Stimulated activated memory B cell treated with anti-CD40 and anti-IgM and Interleukin-4, amounts not matched to agents 10 μg/mL and 1 μg/mL and 100 μg/mL, for 72 hours (primary cell): ENCODE results near the gene TPRN.
A peak's percentile ranks its signal among the peaks of the same experiment; 100 is the strongest.
"Not testable (repeated sequence)": the region's sequence is repeated elsewhere in the genome, so short reads cannot be mapped to it uniquely, and the experiment has no call there.

Experiments used
- ATAC-seq: fragments of 150-1000 bp; cut with Tn5 transposase; 2 replicates; pipeline ENCODE4 v1.10.0; 2021
- H3K27ac Mint-ChIP-seq: one replicate; pipeline ENCODE4 v1.8.0; 2022; ENCODE audit warnings: mild to moderate bottlenecking, mixed read lengths
- H3K27me3 Mint-ChIP-seq: one replicate; pipeline ENCODE4 v1.8.0; 2022; ENCODE audit warnings: mixed read lengths
- H3K36me3 Mint-ChIP-seq: one replicate; pipeline ENCODE4 v1.8.0; 2022; ENCODE audit warnings: mixed read lengths
- H3K4me1 Mint-ChIP-seq: one replicate; pipeline ENCODE4 v1.8.0; 2022; ENCODE audit warnings: mixed read lengths
- H3K4me3 Mint-ChIP-seq: one replicate; pipeline ENCODE4 v1.8.0; 2022; ENCODE audit warnings: mild to moderate bottlenecking, moderate library complexity, mixed read lengths
- H3K9me3 Mint-ChIP-seq: one replicate; pipeline ENCODE4 v1.8.0; 2022; ENCODE audit warnings: mixed read lengths

TPRN gene, protein sequence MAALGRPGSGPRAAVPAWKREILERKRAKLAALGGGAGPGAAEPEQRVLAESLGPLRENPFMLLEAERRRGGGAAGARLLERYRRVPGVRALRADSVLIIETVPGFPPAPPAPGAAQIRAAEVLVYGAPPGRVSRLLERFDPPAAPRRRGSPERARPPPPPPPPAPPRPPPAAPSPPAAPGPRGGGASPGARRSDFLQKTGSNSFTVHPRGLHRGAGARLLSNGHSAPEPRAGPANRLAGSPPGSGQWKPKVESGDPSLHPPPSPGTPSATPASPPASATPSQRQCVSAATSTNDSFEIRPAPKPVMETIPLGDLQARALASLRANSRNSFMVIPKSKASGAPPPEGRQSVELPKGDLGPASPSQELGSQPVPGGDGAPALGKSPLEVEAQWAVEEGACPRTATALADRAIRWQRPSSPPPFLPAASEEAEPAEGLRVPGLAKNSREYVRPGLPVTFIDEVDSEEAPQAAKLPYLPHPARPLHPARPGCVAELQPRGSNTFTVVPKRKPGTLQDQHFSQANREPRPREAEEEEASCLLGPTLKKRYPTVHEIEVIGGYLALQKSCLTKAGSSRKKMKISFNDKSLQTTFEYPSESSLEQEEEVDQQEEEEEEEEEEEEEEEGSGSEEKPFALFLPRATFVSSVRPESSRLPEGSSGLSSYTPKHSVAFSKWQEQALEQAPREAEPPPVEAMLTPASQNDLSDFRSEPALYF

GRCh38 chr9:137200311-137201204 is at the start of gene TPRN:
TSS of gene TPRN (minus strand) at chr9:137200741. CDS start at chr9:137200711, 30 bp downstream.
- Mint-ChIP-seq H3K4me1 (peaks cover 52% of the 10 kb centered on the region), H3K27me3 (no peaks in the 10 kb centered on the region), H3K4me3 (peak within 1 kb of the TSS; percentile 85), H3K9me3 (no peaks in the 10 kb centered on the region), H3K27ac (peak within 1 kb of the TSS; percentile 81), H3K36me3 (peaks cover 2% of the 10 kb centered on the region)
- peak; percentile 98 for ATAC-seq

DNA sequence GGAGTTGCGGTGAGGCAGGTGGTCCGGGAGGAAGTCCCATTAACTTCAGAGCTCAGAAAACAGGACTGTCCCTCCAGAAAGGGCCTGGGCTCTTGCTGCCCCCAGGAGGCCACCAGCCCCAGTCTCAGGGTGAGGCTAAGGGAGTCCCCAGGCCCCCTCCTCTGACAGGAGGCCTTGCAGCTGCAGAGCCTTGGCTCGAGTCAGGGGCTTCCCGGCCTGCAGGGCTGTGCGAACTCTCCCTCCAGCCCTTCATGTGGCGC is 47.3 kb upstream of the TPRN start:
- H3K4me1 Mint-ChIP-seq, result peaks cover 19% of the 10 kb centered on the region
- no peak for ATAC-seq
- no peak overlapping the region for H3K4me3 Mint-ChIP-seq
- H3K36me3 Mint-ChIP-seq, result peaks cover 8% of the 10 kb centered on the region
- no peaks in the 10 kb centered on the region for H3K27me3 Mint-ChIP-seq
- no peaks in the 10 kb centered on the region for H3K9me3 Mint-ChIP-seq
- H3K27ac Mint-ChIP-seq, result no peak overlapping the region

DNA sequence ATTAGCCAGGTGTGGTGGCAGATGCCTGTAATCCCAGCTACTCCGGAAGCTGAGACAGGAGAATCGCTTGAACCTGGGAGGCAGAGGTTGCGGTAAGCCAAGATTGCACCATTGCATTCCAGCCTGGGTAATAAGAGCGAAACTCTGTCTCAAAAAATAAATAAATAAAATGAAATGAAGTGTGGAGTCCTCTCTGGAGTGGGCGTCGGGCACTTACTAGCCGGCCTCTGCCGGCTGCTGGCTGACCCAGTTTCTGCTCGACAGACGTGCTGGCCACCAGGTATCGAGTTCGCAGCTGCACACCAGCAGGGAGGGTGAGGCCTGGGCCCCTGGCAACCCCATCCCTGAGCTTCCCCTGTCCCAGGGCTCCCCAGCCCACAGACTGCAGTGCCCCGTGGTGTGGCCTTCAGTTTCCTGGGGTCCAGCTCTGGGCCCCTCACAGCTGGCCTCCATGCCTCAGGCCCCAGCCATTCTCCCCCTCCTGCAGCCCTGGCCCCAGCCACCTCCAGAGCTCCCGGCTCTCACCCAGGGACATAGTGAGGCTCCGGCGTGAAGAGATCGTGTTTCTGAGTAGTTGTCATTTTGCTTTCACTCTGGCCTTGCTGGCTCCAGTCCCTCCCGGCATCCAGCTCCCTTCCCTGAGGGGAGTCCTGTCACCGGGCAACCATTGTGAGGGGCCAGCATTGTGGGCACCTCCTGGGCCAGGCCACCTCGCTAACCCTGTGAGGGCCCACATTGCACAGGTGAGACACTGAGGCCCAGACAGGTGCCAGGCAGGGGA is 46.8 kb upstream of the TPRN start:
- Mint-ChIP-seq H3K4me3 (no peak overlapping the region), H3K9me3 (no peaks in the 10 kb centered on the region), H3K27ac (no peak overlapping the region), H3K36me3 (peaks cover 13% of the 10 kb centered on the region), H3K27me3 (no peaks in the 10 kb centered on the region), H3K4me1 (peaks cover 22% of the 10 kb centered on the region)
- ATAC-seq, result no peak

- ATAC-seq, result no peak
- Mint-ChIP-seq H3K27ac (no peak overlapping the region), H3K9me3 (no peaks in the 10 kb centered on the region), H3K4me3 (no peak overlapping the region), H3K36me3 (peaks cover 16% of the 10 kb centered on the region), H3K27me3 (no peaks in the 10 kb centered on the region), H3K4me1 (peaks cover 26% of the 10 kb centered on the region)
These were observed 45.2 kb upstream of the TPRN start for GRCh38 chr9:137245450-137246421.

DNA sequence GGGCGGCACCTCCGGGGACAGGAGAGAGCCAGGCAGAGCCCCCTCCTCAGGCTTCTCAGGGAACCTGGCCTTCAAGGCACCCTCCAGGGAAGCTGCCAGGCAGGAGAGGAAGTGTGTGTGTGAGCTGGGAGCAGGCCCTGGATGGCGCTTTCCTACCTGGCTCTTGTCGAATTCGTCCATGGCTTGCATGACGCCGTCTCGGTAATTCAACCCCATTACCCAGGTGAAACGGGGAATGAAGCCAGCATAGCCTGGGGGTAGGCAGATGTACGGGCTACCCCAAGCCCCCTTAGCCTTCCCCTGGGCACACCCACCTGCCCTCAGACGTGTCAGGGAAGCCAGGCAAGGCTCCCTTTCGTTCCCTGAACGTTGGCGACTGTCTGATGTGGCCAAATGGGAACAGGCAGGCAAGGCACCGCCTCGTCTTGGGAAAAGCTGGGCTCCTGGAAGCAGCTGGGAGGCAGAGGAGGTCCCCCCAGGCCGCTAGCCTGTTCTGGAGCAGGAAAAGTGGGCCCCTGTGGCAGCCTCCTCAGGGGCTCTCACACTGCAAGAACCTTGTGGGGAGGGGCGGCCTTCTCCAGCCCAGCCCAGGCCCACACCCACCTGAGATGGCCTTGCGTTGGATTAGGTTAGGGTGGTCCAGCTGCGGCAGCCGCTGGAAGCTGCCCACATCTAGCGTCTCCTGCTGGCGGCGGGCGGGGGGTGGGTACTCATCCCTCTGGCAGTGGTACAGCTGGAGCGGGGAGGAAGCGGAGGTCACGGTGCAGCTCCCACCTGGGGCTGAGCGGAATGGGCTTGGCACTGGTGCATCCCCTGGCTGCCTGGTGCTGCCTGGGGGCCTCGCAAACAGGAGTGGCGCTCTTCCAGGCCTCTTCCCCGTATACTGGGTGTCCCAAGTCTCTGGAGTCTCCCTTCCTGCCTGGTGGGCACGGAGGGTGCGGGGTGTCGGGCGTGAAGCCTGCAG is 44.2 kb upstream of the TPRN start:
- Mint-ChIP-seq H3K9me3 (no peaks in the 10 kb centered on the region), H3K4me3 (no peak overlapping the region), H3K27me3 (no peaks in the 10 kb centered on the region), H3K4me1 (peaks cover 27% of the 10 kb centered on the region), H3K27ac (no peak overlapping the region), H3K36me3 (peaks cover 16% of the 10 kb centered on the region)
- ATAC-seq, result no peak

DNA sequence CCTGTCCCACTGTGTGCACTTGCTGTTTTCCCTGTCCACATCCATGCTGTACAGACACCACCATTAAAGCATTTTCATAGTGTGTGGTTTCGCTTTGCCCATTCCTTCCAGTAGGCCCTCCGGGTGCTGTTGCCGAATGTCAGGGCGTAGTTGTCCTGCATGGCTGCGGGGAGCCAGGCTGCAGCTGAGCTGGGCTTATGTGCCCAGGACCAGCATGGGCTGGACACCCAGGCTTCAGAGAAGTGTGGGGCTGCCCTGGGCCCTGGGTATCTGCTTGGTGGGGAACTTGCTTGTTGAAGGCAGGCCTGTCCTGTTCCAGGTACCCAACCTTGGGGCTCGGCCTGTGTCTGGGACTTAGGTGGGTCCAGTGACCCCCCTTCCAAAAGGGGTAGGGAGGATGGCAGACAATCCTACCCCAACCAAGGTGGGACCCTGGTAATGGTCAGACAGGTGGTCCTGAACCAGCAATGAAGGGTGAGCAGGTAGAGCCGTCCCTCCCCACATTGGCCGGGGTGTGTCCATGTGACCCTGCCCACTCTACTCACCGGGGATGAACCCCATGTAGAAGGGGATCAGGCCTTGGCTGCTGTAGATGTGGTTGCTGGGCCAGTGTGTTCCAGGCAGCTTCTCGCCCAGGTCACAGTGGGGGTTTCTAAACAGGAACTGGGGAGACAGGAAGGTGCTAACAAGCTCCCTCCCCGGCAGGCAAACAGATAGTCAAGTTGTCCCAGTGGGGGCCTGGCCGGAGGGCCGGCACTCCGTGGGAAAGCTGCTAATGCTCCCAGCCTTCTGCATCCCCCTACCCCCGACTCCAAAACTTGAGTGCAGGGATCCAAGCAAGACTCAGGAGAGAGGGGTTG is 43.3 kb upstream of the TPRN start:
- Mint-ChIP-seq H3K27ac (no peak overlapping the region), H3K9me3 (no peaks in the 10 kb centered on the region), H3K4me3 (no peak overlapping the region), H3K36me3 (peaks cover 16% of the 10 kb centered on the region), H3K4me1 (peaks cover 36% of the 10 kb centered on the region), H3K27me3 (no peaks in the 10 kb centered on the region)
- no peak for ATAC-seq

- peak overlapping the region; percentile 78 for H3K4me3 Mint-ChIP-seq
- not testable (repeated sequence) for H3K27ac Mint-ChIP-seq, H3K9me3 Mint-ChIP-seq, H3K27me3 Mint-ChIP-seq, ATAC-seq
- H3K36me3 Mint-ChIP-seq, result peaks cover 16% of the 10 kb centered on the region
- H3K4me1 Mint-ChIP-seq, result peaks cover 42% of the 10 kb centered on the region
These were observed 42.7 kb upstream of the TPRN start for GRCh38 chr9:137243266-137243625.

DNA sequence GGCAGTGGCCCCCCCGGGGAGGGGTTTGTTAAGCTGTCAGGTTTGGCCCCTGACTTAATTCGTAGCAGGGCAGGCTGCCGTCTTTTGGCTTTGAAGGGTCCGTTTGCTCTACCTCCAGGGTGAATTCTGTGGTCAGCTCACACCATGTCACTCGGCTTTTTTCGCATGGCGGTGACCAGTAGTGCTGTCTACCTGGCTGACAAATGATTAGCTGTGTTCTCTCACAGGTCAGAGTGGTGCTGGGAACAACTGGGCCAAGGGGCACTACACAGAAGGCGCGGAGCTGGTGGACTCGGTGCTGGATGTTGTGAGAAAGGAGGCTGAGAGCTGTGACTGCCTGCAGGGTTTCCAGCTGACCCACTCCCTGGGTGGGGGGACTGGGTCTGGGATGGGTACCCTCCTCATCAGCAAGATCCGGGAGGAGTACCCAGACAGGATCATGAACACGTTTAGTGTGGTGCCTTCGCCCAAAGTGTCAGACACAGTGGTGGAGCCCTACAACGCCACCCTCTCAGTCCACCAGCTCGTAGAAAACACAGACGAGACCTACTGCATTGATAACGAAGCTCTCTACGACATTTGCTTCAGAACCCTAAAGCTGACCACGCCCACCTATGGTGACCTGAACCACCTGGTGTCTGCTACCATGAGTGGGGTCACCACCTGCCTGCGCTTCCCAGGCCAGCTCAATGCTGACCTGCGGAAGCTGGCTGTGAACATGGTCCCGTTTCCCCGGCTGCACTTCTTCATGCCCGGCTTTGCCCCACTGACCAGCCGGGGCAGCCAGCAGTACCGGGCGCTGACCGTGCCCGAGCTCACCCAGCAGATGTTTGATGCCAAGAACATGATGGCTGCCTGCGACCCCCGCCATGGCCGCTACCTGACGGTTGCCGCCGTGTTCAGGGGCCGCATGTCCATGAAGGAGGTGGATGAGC is 42.0 kb upstream of the TPRN start:
- peak overlapping the region; percentile 78 for H3K4me3 Mint-ChIP-seq
- H3K36me3 Mint-ChIP-seq, result peaks cover 16% of the 10 kb centered on the region
- H3K27me3 Mint-ChIP-seq, result no peaks in the 10 kb centered on the region
- peak overlapping the region; percentile 69 for H3K27ac Mint-ChIP-seq
- ATAC-seq, result no peak
- H3K9me3 Mint-ChIP-seq, result no peaks in the 10 kb centered on the region
- peaks cover 49% of the 10 kb centered on the region for H3K4me1 Mint-ChIP-seq

GRCh38 chr9:137241490-137242268 is 41.1 kb upstream of the TPRN start:
- Mint-ChIP-seq H3K27ac (peak overlapping the region; percentile 69), H3K27me3 (no peaks in the 10 kb centered on the region), H3K4me3 (peak overlapping the region; percentile 86), H3K36me3 (peaks cover 16% of the 10 kb centered on the region), H3K9me3 (no peaks in the 10 kb centered on the region), H3K4me1 (peaks cover 55% of the 10 kb centered on the region)
- ATAC-seq, result peak; percentile 46

DNA sequence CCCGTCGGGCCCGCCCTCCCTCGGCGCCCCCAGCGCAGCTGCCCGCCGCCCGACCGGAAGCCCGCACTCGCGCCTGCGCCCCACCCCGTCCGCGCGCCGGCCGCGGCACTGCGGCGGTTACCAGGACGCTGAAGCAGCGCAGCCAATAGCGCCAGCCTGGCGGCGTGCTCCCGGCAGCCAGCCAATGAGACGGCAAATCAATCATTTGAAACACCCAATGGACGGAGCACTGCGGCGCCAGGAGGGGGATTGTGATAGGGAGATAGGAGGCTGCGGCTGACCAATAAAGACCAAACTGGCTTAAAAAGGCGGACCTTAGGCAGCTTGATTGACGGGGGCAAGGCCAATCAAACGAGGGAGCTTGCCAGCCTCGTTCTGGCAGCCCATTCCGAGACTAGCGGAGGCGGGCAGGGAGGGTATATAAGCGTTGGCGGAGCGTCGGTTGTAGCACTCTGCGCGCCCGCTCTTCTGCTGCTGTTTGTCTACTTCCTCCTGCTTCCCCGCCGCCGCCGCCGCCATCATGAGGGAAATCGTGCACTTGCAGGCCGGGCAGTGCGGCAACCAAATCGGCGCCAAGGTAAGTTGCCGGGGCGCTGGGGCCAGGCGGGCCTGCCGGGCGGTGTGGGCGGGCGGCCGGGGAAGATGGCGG is 40.4 kb upstream of the TPRN start, which contains the start of gene TUBB4B:
TSS of gene TUBB4B (plus strand) at position 447 of the 649 bp plus-strand sequence. CDS start at position 521, 74 bp downstream.
- Mint-ChIP-seq H3K27me3 (no peaks in the 10 kb centered on the region), H3K36me3 (peaks cover 16% of the 10 kb centered on the region), H3K4me3 (peak within 1 kb of the TSS; percentile 86), H3K9me3 (no peaks in the 10 kb centered on the region), H3K4me1 (peaks cover 61% of the 10 kb centered on the region), H3K27ac (peak within 1 kb of the TSS; percentile 69)
- ATAC-seq, result peak; percentile 89
